ENCODE measurements around the gene STUM.

GRCh38 chr1:226644541-226645176, 96.1 kb downstream of the STUM start:
- TF ChIP-seq CTCF (IDR thresholded peaks at IDR 0.05) (no peak), POLR2AphosphoS5 (IDR thresholded peaks at IDR 0.05; ENCODE audit: insufficient read depth in 1 of 2, low read depth in 1 of 2) (no peak)
